HG03457 (cell line): ENCODE measurements around the gene ANK3.

Experiments
- ATAC-seq: cut with Tn5 transposase; IDR thresholded peaks from one replicate; pipeline ENCODE4 v1.9.1; 2021; ENCODE audit warnings: moderate number of reproducible peaks; ENCODE audit not compliant: unreplicated experiment

ANK3 gene

DNA sequence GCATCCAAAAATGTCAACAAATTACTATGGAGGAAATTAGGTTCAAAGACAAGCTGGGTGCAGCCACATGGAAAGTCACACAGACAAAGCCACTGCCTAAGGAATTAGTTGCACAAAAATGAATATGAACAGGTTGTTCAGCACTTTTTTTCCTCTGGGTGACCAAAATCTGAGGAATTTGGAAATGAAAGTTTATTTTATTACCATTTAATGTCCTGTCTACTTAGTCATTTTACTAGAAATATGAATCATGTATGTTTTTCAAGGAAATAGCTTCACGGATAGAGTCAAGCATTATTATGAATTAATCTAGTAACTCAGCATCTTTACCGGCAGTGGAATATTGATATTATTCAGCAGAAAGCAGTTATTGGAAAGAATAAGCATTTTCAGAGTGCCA, 106.3 kb downstream of the ANK3 start:
- no peak for ATAC-seq

DNA sequence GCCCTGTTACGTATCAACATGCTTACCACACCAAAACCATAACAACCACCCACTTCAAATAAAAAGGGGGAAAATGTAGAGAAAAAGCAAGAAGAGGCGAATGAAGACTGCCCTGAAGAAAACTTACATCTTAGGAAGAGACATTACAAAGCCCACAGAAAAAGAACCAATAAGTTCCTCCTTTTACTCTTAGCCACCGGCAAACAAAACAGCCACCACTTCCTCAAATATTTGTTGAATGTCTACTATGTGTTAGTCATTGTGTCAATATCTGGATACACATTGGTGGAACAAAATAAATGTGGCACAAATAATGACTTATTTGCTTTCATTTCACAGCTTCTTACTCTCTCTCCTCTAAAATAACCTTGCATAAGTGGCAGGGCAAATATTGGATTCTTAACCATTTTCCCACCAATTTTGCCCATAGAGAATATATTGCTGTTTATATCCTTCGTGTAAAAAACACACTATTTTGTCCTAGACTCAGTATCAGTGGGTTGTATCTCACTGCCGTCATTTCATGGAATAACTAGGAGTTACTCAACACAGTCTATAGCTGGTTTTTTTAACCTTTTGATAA, 106.8 kb downstream of the ANK3 start:
- ATAC-seq = no peak

DNA sequence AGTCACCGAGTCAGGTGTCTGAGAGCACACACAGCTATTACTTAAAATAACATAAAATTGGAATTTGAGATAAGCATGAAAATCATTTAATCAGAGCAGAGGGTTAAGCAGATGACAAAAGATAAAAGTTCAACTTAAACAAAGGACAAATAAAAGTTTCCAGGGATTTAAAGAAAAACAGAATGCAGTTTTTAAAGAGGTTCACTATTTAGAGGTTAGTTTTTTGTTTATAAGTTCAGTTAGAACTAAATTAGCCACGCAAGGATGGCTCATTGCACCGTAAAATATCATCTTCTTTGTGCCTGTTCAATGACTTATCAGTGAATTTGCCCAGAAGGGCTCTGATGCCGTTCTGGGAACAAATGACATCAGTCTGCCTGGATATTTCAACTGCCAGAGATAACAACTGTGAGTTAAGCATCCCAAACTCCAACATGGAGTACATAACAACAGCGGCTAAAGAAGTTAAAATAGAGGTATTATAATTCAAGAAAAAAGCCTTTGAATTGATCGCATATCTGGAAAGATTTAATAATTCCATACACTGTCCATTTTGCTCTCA, 107.8 kb downstream of the ANK3 start:
- no peak for ATAC-seq

DNA sequence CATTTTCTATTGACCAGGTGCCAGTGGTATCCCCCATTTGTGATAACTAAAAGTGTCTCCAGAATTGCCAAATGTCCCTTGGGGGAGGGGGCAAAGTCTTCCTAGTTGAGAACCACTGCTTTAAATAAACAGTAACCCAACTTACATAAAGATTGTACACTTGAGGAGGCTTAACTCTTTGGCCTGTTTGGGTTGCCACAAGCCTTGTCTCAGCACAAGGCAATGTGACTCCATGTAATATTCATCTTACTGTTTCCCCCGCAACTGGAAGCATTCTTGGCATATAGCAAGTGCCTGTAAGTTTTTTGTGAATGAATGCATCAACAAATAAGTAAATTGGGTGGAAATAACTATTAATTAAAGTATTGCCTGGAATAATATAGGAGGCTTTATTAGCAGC, 108.3 kb downstream of the ANK3 start:
- ATAC-seq = no peak

DNA sequence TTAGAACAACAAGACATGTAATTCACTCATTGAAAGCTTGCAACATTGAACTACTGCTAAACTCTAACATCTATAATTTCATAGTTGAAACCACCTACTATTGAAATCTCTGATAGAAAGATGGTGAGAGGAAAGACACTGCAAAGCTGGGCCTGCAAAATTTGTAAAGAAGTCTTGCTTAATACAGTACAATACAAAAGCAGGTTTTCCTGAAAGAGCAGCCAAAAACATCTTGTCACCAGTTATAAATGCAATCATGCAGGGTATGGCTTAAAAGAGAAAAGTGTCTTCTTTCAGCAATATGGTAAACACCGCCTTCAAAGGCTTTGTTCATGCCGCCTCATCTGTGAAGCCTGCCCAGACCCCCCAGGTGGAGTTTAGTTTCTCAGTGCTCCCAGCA, 109.2 kb downstream of the ANK3 start:
- no peak for ATAC-seq

DNA sequence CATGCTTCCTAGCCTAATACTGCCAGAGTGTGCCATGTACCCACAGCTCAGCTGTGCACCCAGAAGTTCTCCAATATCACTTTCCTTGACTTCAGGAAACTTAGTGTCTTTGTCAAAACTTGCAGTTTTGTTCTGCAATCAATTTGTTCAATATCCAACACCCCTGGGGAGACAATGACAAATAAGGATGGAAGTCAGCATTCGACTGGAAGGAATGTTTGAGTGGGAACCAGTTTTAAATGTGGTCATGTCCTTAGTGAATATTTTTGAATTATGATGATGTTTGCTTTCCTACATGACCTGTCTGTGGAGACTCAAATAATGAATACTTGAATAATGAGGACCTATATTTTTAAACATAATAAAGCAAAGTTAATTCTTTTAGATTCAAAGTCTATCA, 112.0 kb downstream of the ANK3 start:
- no peak for ATAC-seq

DNA sequence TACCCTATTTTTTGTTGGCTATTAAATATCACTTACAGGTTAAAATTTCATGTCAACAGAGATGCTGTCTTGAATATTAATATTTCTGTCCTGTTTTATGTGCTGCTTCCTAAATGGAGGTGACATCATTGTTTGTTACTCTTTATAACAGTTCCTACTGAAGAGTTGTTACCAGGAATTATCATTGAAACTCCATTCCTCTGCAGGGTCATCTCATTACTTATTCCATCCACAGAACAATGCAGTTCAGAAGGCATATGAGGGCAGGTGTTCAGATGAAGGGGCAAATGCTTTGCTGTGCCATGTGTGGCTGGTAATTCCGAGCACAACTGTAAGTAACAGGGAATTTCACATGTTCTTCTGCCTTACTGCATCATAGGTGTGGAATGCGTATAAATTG, 113.4 kb downstream of the ANK3 start:
- ATAC-seq = no peak

DNA sequence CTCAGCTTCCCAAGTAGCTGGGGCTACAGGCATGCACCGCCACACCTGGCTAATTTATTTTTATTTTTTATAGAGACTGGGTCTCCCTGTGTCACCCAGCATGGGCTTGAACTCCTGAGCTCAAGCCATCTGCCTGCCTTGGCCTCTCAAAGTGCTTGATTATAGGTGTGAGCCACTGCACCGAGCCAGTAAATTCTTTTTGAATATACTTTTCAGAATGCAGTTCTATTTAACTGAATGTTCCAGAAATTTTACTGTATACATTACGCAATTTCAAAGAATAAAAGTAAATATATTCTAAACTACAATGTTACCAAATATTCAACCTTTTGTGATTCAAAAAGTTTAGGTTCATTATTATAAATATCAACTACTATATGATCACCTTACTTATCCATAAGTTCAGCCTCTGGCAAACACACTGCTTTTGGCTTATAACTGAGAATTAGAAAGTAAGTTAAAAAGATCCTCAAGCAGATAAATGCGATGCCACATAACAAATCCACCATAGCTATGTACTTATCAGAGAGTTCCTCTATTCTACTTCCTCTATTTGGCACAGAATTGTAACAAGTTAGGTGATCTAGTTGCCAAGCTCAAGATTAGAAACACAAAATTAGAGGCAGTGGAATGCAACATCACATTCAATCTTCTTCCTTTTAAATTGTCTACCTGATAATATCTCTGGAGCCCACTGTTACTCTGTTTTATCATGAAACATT, 118.2 kb downstream of the ANK3 start:
- no peak for ATAC-seq

DNA sequence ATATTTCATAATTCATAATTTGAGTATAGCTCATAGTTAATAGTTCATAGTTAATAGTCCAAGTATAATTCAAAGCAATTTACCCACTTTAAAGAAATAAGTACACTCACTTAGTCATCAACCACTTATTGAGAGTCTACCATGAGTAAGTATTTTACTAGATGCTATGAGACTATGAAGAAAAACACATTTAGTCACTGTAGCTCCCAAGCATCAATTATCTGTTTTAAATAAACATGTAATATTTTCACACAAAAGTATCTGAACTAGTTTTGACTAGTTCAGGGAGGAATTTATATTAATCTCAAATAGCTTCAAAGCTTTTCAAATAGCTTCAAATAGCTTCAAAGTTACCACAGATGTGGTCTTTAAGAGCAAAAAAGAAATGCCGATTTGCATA, 119.2 kb downstream of the ANK3 start:
- ATAC-seq = no peak

DNA sequence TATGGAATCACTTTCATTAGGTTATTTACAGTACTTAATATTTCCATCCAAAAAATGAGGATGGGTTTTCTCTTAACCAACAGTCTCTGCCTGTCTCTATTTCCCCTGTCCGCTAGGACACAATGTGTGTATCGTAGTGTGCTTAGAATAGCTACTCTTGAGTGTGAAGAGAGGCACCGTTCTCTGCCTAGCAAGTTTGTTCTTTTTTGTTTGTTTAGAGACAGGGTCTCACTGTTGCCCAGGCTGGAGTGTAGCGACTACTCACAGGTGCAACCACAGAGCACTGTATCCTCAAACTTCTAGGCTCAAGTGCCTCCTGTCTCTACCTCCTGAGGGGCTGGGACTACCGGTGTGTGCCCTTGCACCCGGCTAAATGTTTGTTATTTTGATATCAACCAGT, 121.9 kb downstream of the ANK3 start:
- no peak for ATAC-seq

DNA sequence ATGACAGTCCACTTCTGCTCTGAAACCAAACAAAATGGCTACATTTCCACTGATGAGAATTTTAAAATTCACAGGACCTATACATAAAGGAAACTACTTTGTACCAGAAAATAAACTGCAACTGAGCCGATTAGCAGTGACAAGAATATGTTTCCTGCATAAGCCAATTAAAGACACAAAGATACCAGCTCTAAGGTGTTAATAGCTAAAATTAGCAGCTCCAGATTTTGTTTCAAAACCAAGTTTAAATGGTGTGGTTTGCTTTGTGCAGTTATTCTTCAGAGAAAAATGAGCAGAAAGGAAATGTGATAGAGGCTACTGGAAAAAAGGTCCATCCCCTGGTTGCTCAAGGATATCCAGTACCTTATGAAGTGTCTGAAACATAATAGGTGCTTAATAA, 123.2 kb downstream of the ANK3 start:
- ATAC-seq = no peak

DNA sequence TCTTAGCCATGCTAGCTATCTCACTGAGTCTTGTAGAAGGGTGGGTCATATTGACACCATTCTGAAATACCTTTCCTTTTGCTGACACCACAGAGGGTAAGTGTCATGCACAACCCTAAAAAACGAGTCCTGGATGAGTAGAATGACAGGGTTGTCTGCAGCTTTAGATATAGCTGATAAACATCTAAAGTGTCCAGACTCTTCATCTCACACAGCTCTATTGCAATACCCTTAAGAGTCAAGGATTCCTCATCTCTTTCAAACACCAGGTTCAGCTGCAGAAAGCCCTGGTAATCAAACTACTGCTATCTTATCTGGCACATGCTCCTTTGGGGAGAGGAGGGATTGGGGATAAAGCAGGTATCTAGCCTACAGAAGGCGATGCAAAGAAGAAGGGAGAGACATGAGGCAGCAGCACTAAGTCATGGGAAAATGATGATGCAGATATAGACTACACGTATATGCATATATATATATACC, 127.0 kb downstream of the ANK3 start:
- ATAC-seq = no peak

DNA sequence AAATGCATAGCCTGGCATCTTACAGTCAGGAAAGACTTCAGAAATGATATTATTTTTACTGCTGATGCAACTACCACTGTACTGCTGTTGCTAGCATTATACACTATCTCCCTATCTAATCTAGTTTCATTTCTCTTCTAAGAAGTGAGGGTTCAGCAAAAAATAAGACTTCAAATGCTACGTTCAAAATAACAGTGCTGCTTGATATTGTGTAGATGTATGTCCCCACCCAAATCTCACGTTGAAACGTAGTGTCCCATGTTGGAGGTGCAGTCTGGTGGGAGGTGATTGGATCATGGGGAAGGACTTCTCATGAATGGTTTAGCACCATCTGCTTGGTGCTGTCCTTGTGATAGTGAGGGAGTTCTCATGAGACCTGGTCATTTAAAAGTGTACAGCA, 129.4 kb downstream of the ANK3 start:
- ATAC-seq = no peak

DNA sequence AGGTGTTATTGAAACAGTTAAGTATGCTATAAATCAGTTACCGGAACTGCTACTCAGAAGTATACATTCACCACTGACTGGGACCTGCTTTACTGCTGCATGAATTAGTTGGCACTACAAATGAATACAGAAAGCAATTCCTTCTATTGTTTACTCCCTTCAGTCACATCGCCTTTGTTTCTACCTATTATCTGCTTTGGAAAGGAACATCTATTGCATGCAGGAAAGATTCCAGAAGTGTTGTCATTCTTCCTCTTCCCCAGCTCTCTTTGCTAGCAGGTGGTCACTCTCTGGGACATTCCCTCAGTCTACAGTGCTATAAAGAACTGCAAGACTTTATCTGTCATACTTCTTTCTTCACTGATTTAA, 131.3 kb downstream of the ANK3 start:
- ATAC-seq = no peak

DNA sequence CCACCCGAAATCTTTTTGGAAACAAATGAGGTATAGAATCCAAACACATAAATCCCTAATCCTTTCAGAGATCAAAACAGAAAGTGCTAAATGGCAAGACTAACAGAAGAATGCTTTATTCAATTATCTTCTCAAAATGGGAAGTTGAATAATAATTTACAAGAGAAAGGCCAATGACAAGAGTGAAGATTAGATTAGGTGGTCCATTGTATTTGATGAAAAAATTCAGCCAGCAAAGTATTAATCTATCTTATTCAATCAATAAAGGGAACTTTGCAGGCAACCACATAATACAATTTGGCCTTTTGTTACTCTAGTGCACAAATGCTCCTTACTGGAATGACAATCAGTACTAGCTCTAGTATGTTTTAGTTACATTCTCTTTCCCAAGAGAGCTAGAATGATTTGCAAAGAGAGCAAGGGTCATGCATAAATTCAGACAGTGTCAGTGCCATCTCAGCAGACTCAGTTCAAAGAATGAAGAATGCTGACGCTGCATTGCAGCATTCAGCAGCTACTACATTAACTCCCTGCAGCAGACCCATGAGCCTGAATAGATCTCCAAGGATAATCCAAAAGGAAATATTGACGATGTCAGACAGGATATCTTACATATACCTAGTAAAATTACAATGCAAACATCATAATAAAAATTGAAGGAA, 131.8 kb downstream of the ANK3 start:
- no peak for ATAC-seq

DNA sequence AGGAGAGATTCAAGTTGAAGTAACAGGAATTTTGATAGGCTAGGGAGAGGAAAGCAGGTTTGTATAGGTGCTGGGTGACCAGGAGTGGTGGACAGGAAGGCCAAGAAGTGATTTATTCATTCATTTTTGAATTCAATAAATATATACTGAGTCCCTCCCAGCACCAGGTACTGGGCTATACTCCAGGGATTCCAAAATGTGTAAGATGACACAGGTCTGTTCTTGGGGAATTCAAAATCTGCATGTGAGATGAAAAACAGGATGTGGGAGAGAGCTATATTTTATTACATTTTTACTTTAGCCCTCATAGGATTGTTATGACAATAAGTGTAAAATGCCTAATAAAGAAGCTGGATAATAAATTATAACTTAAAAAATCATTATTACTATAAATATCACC, 134.9 kb downstream of the ANK3 start:
- no peak for ATAC-seq

DNA sequence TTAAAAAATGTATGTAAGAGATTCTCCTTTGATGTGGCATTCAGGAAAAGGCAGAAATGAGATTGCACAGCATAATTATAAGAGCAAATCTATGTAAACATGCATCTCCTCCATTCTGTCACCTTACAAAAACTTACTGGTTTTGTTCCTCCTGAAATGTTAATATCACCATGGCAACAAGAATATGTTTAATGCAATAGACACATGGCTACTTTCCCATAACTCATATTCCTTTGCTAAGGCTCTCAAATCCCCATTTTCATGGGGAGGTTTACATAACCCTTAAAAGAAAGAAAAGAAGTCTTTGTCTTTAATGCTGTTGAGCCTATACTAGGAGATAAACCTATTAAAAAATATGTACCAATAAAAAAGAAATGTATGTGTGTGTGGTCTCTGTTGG, 136.2 kb downstream of the ANK3 start:
- ATAC-seq = no peak

DNA sequence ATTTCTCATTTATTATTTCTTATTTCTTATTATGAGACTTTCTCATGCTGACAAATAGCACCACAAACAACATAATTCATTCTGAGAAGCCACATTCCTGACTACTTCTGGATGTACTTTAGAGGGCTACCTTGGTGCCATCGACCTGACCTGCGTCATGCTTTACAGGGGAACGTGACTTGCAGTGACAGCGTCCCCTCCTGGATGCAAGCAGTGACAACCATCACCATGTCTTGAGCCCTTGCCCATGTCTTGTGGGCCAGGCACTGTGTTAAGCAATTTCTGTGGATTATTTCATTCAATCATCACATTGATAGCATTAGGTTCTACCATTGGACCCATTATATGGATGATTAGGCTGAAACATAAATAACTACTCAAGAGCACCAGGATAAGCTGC, 137.0 kb downstream of the ANK3 start:
- ATAC-seq = no peak

DNA sequence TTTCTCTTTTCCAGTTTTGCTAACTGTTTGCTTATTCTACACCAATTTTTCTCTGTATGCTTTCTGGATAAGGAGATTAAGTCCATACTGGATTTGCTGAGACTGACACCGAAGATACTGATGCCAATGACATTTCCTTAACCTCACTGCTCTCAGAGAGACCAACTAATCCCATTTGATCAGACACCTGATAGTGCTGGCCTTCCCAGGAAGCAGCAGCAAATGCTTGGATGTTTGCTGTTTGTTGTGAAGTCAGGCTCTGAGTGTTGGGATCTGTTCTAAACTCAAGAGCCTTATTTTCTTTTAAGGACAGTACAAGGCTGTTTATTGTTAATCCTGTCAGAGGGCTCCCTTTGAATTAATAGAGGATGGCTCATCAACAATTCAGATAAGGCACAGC, 143.3 kb downstream of the ANK3 start:
- ATAC-seq = no peak

DNA sequence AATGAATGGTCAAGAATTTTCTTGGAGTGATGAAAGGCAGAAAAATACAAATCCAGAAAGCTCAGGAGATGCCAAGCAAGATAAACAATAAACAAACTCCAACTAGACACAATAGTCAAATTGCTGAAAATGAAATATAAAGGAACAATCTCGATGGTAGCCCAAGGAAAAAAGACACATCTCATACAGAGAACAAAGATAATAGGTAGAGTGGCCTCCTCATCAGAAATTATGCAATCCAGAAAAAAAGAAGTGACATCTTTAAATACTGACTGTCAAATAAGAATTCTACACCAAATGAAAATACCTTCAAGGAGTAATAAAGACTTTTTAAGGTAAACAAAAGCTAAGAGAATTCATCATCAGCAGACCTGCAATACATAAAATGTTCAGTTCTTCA, 150.4 kb downstream of the ANK3 start:
- no peak for ATAC-seq

DNA sequence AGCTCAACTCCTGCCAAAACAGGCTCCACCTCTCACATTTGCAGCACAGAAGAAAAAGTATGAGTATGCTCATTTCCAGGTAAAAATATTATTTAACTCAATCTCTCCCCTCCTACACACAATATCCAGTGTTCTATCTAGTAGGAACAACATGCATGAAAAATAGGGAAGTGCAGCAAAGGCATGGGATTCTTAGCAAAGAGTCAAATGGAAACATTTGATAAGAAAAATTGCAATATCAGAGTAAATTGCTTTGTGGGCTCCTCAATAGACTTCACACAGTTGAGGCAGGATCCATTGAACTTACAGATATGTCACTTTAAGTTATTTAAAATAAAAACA, 150.9 kb downstream of the ANK3 start:
- ATAC-seq = no peak
